Right forelimb (tissue), 1 donor: ENCODE measurements around the gene NEK8.

Experiments
- DNase-seq: peaks from one replicate; pipeline ENCODE4 v3.0.0-alpha.2; 2018

NEK8 gene

DNA sequence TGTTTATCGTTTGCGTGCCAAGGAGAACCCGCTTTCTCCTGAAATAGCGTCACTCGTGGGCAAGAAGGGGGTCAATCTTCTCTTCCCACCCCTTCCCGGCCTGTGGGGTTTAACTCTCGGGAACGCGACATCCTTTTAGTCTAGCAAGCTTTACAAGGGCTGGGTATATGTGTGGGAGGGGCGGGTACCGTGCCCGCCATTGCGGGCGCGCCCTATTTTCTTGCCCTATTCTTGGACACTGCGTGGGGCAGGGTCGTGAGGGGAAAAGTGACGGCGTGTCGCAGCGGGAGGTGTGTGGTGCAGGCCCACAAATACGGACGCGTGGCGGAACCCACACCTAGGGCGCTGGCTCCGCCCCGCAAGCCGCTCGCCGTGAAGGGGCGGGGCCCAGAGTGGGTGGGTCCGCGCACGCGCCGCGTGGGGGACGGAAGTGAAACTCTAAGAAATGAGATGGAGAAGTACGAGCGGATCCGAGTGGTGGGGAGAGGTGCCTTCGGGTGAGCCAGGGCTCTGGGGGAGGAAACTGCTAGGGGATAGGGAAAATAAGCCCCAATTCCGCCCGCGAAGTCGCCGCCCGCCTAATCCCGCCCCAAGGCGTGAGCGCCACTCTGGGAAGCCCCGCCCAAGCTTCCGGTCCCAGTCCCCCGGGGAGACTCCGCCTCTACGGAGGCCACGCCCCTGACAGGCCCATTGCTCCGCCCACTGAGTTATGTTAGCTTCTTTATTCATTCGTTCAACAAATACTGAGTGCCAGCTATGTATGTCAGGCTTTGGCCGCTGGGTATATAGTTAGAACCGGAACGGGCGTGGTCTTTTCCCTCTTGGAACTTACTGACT lies at the start of gene NEK8:
TSS of gene NEK8 (plus strand) at position 425 of the 837 bp plus-strand sequence. CDS start at position 451, 26 bp downstream.
- DNase-seq = peak; percentile 98

DNA sequence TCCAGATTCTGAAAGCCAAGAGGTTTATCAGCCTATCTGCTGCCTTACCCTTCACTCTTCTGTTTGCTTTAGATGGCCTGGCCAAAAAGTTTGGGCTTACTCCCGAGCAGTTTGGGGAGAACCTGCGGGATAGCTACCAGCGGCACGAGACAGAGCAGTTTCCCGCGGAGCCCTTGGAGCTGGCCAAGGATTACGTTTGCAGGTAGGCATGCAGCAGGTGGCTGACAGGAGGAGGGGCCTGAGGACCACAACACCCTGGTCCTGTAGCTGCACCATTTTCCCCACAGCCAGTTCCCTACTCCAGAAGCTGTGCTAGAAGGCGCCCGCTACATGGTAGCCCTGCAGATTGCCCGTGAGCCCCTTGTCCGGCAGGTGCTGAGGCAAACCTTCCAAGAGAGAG lies 45.9 kb upstream of the NEK8 start:
- DNase-seq = no peak

DNA sequence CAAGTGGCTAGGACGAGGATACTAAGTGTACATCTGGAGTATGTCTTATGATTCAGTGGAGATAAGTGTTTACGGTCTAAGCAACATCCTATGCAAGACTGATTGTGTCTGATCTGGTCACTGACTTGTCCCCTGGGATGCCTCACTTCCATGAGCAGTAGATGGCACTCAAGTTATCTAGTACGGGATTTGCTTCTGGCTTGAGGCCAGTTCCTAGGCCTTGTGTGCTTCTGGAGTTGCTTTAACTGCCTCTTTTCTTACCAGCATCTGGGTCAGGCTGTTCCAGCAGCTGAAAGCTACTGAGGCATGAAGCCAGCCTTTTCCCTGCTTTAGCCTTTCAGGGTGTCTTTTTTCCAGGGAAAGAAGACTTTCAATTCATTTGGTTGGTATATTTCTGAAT lies 43.6 kb upstream of the NEK8 start:
- DNase-seq = no peak

DNA sequence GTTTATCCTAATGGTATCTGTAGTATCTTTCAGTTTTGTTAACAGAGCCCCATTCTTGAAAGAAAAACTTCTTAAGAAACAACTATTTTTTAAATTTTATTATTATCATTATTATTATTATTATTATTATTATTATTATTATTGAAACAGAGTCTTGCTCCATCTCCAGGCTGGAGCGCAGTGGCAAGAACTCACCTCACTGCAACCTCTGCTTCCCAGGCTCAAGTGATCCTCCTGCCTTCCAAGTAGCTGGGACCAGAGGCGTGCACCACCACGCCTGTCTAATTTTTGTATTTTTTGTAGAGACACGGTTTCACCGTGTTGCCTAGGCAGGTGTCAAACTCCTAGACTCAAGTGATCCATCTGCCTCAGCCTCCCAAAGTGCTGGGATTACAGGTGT lies 43.2 kb upstream of the NEK8 start:
- no peak for DNase-seq

DNA sequence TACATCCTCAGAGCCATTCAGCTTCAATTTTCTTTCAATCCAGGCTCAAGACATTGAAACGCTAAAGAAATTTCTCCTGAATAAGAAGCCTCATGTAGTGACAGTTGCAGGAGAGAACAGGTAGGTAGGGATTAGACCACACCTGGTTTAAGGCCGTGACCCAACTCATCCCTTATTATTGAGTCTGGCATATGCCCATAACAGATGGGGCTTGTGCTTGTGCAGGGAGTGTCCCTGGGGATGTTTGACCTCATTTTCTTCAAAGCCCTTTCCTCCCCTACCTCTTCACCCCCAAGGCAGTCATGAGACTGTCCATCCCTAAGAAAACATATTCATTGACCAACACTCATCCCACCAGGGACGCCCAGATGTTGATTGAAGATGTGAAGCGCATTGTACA lies 42.3 kb upstream of the NEK8 start:
- no peak for DNase-seq

DNA sequence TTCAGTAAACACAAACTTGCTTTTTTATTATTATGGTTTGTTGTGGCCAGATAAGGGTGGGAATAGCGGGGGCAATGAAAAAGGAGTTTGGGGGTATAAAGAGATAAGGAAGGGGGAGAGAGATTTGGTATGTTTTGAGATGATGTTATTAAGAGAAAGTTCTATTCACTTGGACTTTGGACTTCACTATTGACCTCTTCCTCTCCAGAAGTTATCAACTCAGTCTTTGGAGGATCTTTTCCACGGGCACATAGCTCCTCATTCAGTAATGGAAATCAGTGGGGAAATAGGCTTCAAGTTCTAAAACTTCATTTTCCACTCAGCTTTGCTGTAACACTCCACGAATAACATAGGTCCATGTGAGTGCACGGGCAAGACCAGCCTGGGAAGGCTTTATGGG lies 40.1 kb upstream of the NEK8 start:
- DNase-seq = no peak

DNA sequence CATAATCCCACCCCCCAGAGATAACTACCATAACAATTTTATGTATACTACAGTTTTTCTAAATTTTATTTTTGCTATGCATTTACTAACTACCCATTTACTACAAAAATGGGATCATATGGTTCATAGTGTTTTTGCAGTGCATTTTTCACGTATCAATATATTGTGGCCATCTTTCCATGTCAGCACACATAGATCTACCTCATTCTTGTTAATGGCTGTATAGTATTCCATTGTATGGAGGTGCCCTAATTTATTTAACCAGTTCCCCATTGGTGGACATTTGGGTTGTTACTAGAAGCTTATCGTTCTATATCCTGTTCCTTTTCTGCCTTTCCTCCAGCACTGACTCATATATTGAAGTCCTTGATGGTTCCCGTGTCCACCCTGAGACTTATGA lies 39.6 kb upstream of the NEK8 start:
- DNase-seq = no peak

DNA sequence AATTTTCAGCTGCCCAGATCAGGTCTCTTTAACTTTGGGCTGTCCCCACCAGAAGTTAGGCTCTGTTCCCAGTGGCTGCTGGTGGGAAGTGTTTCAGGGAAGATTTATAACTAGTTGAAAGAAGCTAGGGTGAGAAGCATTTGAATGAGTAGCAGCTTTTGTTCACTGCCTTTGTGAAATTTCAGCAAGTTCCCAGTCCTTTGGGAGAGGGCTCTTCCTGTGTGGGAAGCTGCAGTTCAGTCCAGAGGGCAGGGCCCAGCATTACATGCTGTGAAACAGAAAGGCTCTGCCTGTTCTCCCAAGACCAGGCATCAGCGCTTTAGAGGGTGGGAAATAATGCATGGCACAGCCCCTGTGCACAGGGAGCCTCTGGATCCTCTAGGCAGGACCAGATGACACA lies 34.7 kb upstream of the NEK8 start:
- no peak for DNase-seq

DNA sequence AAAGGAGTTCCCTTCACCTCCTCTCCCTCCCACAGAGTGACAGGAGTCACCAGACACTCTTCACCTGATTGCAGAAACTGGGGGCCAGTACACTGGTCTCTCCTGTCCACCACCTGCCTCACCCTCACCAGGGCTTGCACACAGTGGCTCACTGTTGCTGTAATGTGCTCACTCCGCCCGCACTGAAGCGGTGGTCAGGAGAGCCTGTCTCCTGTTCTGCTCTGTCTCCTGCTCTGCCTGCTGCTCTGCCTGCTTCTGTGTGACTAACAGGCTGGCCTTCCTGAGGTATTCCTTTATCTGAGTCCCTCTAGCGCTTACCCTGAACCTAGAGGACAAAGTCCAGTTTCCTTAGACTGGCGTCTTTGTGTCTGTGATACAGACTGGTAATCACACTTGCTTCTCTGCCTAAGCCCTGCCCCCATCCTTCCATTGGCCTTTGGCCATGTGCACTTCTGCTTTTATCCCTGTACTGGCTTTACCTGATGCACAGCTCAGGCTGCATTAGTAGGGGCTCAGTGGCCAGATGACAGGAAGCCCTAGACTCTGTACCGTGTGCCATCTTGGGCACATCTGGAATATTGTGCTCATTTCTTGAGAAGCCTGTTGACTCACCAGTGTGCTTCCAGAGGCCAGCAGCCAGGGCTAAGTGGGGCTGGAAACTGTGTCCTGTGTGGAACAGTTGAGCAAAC lies 30.2 kb upstream of the NEK8 start:
- DNase-seq = no peak

DNA sequence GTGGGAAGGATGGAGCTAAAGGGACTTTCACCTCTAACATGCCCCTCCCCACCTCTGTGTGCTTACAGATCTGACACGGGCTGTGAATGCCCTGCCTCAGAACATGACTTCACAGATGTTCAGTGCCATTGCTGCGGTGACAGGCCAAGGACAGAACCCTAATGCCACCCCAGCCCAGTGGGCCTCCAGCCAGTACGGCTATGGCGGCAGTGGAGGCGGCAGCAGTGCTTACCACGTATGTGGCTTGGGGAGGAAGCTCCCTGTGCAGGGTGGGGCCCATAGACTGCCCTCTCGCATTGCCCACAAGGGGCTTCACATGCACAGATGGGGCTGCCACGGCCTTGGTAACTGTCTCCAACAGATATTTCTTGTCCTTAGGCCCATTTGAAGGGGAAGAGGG lies 28.3 kb upstream of the NEK8 start:
- no peak for DNase-seq

DNA sequence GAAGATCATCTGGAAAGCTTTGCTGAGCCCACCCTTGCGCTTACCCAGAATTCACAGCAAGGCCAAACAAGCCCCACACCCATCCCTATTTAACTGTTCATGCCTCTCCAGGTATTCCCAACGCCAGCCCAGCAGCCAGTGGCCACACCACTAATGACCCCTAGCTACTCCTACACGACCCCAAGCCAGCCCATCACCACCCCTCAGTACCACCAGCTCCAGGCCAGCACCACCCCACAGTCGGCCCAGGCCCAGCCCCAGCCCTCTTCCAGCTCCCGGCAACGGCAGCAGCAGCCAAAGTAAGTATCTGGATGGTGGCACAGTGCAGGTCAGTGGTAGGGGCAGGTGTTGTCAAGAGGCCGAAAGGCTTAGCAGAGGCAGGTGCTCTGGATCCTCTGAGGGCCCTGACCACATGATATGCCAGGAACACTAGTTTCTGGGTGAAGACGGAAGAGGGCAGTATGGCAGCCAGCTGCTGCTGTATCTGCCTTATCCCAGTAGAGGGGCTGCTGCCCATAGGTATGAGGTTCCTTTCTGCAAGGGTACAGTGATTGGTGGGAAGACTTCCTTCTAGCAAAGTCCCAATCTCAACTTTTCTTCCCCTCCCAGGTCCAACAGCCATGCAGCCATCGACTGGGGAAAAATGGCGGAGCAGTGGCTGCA lies 27.6 kb upstream of the NEK8 start:
- no peak for DNase-seq

DNA sequence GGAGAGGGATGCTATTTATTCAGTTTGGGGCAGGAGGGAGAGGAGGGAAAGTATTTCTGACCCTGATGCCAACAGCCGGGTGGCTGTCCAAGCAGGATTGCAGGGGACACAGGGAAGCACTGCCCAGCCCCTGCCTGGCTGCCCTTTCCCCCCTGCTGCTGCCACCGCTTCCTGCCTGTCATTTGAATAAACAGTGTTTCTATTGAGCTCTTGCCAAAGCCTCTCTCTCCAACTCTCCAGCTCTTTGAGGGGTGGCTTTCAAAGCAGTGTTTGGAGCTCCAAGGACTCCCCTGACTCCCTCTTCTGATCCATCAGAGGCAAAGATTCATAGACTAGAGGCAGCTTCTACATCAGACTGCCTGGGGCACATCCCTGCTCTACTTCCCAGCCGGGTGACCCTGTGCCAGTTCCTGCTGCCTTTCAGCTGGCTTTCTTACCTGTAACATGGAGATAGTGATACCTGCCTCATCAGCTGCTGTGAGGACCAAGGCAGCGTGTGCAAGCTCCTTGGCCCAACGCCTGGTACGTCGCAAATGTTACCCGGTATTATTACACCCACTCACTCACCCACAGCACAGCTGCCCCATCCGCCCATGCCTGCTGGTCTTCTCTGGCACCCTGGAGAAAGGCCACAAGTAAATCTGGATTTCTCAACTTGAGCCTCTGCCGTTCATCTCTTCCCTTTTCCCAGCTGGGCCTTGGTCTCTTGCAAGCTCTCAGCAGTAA lies 26.4 kb upstream of the NEK8 start:
- DNase-seq = no peak

DNA sequence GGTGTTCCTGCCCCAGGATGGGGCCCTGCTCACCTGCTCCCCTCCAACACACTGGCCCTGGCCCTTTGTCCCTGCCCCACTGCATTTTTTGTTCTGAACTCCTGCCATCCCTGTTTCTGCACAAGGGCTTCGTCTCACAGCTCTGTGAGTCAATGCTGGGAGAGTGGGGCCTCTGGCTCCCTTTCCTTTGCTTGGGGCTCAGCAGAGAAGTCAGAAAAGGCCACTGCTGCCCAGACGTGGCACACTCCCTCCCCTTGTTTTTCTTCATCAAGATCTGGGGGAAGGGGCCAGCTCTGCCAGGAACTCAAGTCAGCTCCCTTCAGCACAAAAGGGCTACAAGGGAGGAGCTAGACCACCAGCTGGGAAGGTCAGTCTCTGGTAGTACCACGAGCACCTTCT lies 25.8 kb upstream of the NEK8 start:
- DNase-seq = no peak

DNA sequence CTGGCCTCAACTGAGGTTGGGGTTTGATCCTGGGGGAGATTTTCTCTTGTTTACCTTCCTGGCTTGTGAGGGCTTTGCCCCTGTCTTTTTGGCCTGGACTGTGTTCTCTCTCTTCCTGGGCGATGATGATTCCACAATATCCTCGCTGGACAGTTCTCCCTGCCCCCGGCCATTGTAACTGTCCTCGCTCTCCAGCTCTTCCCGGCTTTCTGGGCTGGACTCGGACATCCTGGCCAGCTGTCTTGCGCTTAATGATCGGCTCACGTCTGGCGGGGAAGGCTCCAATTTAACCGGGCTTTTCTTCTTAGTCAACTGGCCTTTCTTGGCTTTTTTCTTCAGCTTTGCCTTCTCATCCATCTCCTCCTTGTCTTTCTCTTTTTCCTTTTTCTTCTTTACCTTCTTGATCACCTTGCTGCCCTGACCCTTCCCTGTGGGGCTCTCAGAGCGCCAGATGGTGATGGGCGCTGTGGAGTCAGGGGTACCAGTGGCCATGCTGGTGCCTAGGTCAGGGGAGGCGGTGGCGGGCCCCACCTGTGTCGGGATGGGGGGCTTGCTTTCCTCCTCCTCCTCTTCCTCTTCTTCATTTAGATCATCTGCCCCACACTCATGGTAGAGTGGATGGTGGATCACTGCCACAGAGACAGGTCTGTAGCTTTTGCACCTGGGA lies 24.9 kb upstream of the NEK8 start:
- DNase-seq = no peak

DNA sequence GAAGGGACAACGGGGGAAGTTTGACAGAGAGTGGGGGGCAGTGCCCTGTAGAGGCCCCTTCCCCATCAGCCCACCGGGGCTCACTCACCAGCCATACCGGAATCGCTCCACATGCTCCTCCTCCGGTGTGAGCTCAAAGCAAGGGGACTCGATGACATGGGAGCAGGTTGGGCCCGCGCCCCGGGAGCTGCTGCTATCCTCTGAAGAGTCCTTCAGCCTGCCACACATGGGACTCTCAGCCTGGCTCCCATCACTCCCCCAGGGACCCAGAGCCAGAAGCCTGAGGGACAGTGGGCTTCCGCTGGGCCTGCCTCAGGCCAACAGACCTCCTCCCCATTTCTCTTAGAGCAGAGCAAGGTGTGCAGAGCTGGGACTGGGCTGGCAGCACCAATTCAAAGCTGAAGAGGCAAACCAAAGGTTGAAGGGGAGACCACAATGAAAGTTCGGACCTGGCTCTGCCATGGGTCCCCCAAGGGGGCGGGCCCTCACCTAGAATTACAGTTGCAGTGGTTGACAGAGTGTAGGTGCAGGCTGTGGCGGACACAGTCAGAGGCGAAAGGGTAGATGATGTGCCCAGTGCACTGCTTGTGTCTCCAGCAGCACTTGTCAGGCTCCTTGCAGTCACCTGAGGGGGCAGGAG lies 24.2 kb upstream of the NEK8 start:
- no peak for DNase-seq

DNA sequence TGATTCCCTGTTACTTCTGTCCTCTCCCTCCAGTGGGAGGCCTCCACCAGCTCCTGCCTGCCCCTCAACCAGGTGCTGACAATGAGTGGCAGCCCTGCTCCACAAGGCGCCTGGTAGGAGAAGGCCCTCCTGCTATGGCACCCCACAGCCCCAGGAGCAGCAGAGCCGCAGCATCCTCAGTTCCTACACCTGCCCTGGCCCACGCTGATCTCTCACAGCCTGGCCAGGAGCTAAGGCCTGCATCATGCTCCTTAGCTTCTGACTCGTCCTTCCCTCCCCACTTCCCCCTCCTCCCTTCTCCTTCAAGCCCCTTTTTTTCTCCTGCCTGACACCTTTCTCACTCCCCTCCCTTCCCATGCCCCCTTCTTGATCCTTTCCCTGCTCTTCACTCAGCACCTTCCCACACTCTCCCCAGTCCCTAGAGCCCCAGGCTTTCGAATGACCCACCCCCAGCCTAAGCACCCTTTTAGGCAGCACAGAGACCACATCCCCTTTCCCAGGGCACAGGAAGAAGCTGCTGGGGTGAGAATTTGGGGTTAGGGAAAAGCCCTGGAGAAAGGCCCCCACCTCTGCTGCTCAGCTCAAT lies 23.4 kb upstream of the NEK8 start:
- DNase-seq = no peak

DNA sequence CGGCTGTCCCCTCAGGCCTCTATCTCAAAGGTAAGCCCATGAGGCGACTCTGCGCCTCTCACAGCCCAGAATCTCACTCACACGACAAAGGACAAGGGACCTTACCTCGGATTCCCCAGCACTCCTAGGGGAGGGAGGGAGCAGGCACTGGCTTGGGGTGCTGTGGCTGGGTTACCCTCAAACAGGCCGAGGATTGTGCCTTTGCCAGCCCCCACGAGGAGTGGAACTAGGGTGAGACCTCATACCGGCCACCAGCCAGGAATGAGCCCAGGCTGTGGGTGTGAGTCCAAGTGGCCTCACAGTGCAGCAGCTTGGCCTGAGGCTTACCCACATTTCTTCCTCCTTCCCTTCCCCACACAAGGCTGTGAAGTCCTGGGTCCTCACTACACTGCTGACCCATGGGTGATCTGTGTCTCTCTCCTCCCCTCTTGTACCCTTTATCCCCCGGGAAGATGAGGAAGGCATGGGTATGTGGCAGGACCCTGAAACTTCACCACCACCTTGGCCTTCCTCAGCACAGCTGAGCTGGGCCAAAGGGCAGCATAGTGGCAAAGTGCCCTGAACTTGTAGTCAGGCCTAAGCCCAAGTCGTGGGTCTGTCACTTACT lies 22.8 kb upstream of the NEK8 start:
- no peak for DNase-seq

DNA sequence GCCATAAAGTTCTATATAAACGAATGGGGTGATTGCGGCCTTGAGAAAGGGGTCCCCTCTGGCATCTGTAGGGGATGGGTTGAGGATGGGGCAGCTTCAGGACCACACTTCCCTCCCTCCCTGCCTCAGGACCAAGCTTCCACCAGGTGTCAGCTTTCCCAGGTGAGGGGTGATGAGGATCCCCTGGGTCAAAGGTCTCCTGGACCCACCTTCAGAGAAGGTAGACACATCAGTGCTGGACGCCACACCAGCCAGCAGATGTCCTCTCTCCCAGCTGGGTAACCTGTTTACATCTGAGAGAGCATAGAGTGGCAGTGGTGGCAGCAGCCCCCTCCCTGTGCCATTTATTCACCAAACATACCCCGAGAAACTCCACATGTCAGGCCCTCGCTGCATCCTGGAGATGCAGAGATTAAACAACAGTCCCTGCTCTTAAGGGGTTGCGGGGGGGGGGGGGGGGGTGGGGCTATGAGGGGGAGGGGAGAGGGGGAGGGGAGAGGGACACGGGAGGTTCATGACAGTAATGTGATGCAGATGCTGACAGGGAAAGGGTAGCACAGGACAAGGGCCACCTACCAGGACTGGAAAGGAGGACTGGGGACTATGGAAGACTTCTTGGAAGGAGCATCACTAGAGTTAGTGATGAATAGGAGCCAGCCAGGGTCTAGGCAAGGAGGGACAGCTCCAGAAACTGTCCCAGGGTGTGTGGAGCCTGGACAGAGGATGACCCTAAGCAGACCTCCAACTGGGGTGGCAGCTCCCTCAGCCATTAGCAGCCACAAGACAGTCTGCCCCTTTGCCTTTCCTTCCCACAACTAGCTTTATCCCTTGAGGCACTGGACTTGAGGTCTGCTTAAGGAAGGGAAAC lies 21.9 kb upstream of the NEK8 start:
- no peak for DNase-seq

DNA sequence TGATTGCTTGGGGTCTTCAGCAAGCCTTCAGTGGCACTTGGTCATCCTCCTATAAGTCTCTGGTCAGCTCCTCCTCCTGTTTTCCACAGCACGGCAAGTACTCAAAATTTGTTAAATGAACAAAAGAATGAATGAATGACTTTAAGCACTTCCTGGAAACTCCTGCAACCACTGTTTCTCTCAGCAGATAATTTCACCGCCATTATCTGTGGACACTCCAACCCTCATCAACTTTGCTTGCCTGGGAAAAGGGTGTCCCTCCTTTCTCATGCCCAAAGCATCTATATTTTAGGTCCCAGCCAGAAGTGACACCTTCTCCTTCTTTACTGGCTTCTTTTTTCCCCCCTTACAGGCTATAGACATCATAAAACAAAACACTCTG lies 21.3 kb upstream of the NEK8 start:
- no peak for DNase-seq
